Mammary epithelial cell (primary cell): Measurements from ENCODE around the gene CP.

ENCODE experiments used
- CTCF ChIP-seq, 2 donors: IDR thresholded peaks in 1 of 2; conservative IDR thresholded peaks in 1 of 2; 2 replicates each; pipeline ENCODE4 v1.5.1; 2011 to 2012; ENCODE audit warnings: inconsistent platforms in 2 of 2, low read length in 2 of 2, mild to moderate bottlenecking in 2 of 2, control low read depth in 1 of 2, low read depth in 1 of 2; ENCODE audit not compliant: insufficient read depth in 1 of 2; ENCODE audit errors: extremely low read depth in 1 of 2
- EZH2 ChIP-seq: IDR thresholded peaks from 2 replicates; pipeline ENCODE4 v1.6.1; 2012; ENCODE audit warnings: low read length, inconsistent platforms, borderline replicate concordance

GRCh38 chr3:149223461-149223820 lies 1.8 kb upstream of the CP start:
- TF ChIP-seq CTCF (conservative IDR thresholded peaks at IDR 0.05 in 1 of 2, IDR thresholded peaks at IDR 0.05 in 1 of 2; ENCODE audit: extremely low read depth in 1 of 2, insufficient read depth in 1 of 2, low read depth in 1 of 2, low read length in 2 of 2) (no peak), EZH2 (no peak)
